ENCODE results near the gene COL23A1.
"Not testable (repeated sequence)": the region's sequence is repeated elsewhere in the genome, so short reads cannot be mapped to it uniquely, and the experiment has no call there.

COL23A1 gene

DNA sequence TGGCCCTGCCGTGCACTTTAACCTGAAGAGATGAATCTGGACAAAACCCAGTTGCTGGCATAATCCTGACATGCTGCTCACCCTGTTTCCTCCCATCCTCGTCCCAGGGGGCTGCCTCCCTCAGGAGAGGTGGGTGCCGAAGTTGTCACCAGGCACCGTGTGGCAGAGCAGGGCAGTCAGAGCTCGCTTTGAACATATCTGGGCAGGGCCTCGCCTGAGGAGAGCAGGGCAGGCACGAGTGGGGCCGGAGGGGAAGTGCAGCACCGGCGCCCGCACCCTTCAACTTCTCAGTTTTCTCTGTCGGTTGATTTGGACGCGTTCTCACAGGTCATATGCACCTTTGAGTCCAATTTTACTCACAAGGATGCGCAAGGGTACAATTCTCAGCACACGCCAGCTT lies 216.5 kb downstream of the COL23A1 start:
- no peak overlapping the region for H3K9ac ChIP-seq (ENCODE audit: low read length)
- H4K5ac ChIP-seq (ENCODE audit: low read length), result no peak overlapping the region
- no peak overlapping the region for H2BK15ac ChIP-seq (replicated peaks; ENCODE audit: low read depth)
- H3K36me3 ChIP-seq (ENCODE audit: control insufficient read depth, insufficient read depth, low read length), result no peaks in the 10 kb centered on the region
- no peak for DNase-seq
- no peak overlapping the region for H2AK5ac ChIP-seq (ENCODE audit: low read length)
- WGBS (ENCODE audit: extremely low coverage, insufficient coverage, low lambda C conversion rate), result no CpG with 5 or more reads among the region's 16 CpGs
- no peak overlapping the region for H3K18ac ChIP-seq (ENCODE audit: low read length)
- H2BK120ac ChIP-seq (ENCODE audit: low read depth, low read length), result no peak overlapping the region
- H3K4ac ChIP-seq (ENCODE audit: low read depth, low read length), result no peak overlapping the region
- H3K27me3 ChIP-seq (ENCODE audit: insufficient read depth, low read length, poor library complexity), result no peaks in the 10 kb centered on the region
- H3K23ac ChIP-seq (ENCODE audit: low read length), result no peak overlapping the region
- no peak overlapping the region for H2BK5ac ChIP-seq (ENCODE audit: low read length)
- H3K79me1 ChIP-seq (ENCODE audit: low read length), result no peaks in the 10 kb centered on the region
- H3K56ac ChIP-seq (ENCODE audit: low read length), result no peak overlapping the region
- H3K4me3 ChIP-seq (ENCODE audit: low read length), result no peak overlapping the region
- H4K8ac ChIP-seq (ENCODE audit: low read depth, low read length), result no peak overlapping the region
- no peak overlapping the region for H3K4me2 ChIP-seq (ENCODE audit: low read length)
- no peaks in the 10 kb centered on the region for H3K79me2 ChIP-seq (ENCODE audit: control insufficient read depth, insufficient read depth, low read length)
- no peak overlapping the region for H3K27ac ChIP-seq (ENCODE audit: low read depth, low read length)
- H3K4me1 ChIP-seq (ENCODE audit: control insufficient read depth, low read depth, low read length), result no peaks in the 10 kb centered on the region

DNA sequence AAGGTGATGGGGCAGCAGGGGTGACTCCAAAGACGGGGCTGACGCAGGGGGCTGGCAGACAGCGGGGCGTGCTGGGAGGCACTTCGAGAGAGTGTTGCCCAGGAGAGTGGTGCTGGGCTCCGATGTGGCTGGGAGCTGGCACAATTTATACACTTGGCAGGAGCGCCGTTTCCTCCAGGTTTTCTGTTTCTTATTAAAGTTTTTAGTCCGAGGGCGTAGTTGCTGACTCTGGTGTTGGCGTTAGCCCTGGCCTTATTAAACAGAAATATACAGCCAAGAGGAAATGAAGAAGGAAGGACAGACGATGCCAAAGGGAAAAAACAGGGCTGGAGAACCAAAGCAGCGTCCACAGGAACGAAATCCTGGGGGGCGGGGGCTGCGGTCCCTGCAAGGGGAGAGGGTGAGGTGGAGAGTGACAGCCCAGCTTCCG lies 218.0 kb downstream of the COL23A1 start:
- H3K36me3 ChIP-seq (ENCODE audit: control insufficient read depth, insufficient read depth, low read length), result no peaks in the 10 kb centered on the region
- DNase-seq, result no peak
- H2BK120ac ChIP-seq (ENCODE audit: low read depth, low read length), result no peak overlapping the region
- H3K79me2 ChIP-seq (ENCODE audit: control insufficient read depth, insufficient read depth, low read length), result no peaks in the 10 kb centered on the region
- no peak overlapping the region for H3K4me2 ChIP-seq (ENCODE audit: low read length)
- H2BK15ac ChIP-seq (replicated peaks; ENCODE audit: low read depth), result no peak overlapping the region
- H3K9ac ChIP-seq (ENCODE audit: low read length), result no peak overlapping the region
- no peak overlapping the region for H4K5ac ChIP-seq (ENCODE audit: low read length)
- no peak overlapping the region for H3K4me3 ChIP-seq (ENCODE audit: low read length)
- no peaks in the 10 kb centered on the region for H3K27me3 ChIP-seq (ENCODE audit: insufficient read depth, low read length, poor library complexity)
- H3K4me1 ChIP-seq (ENCODE audit: control insufficient read depth, low read depth, low read length), result no peaks in the 10 kb centered on the region
- H3K18ac ChIP-seq (ENCODE audit: low read length), result no peak overlapping the region
- H3K4ac ChIP-seq (ENCODE audit: low read depth, low read length), result no peak overlapping the region
- WGBS (ENCODE audit: extremely low coverage, insufficient coverage, low lambda C conversion rate), result no CpG with 5 or more reads among the region's 17 CpGs
- no peak overlapping the region for H3K56ac ChIP-seq (ENCODE audit: low read length)
- H3K27ac ChIP-seq (ENCODE audit: low read depth, low read length), result no peak overlapping the region
- H3K23ac ChIP-seq (ENCODE audit: low read length), result no peak overlapping the region
- no peak overlapping the region for H2AK5ac ChIP-seq (ENCODE audit: low read length)
- H2BK5ac ChIP-seq (ENCODE audit: low read length), result no peak overlapping the region
- no peaks in the 10 kb centered on the region for H3K79me1 ChIP-seq (ENCODE audit: low read length)
- H4K8ac ChIP-seq (ENCODE audit: low read depth, low read length), result no peak overlapping the region

DNA sequence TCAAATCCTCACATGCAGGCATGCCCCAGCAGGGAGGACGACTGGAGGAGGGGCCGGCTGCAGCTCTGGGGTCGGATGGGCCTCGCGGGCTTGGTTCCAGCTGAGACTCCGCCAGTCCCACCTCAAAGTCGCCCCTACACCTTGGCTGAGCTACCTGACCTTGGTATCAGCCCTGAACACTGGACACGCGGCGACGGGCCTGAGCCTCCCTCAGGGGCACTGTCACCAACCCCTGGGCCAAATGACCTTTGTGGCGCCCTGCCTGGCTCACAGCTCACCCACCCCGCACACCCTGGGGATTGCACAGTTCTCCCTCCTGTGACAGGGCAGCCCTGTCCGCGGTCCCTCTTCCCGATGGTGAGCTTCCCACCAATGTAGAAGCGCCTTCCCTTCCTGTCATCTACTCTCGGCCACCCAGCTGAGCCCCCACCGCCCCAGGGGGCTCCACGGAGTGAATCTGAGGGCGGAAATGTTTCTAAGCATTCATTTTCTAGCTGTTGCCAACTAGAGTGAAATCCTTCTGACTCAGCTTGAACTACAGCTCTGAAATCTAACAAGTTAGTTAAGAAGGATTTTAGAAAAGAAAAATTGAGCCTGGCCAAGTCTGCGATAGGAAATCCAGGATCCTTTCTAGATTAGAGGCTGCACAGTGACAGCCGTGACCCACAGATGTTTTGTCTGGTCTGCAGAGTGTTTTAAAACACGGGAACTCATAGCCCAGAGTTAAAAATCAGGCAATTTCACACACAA lies 218.7 kb downstream of the COL23A1 start:
- H4K8ac ChIP-seq (ENCODE audit: low read depth, low read length), result no peak overlapping the region
- no peak overlapping the region for H3K27ac ChIP-seq (ENCODE audit: low read depth, low read length)
- H4K5ac ChIP-seq (ENCODE audit: low read length), result no peak overlapping the region
- no peaks in the 10 kb centered on the region for H3K79me1 ChIP-seq (ENCODE audit: low read length)
- H3K36me3 ChIP-seq (ENCODE audit: control insufficient read depth, insufficient read depth, low read length), result no peaks in the 10 kb centered on the region
- no peak overlapping the region for H2BK15ac ChIP-seq (replicated peaks; ENCODE audit: low read depth)
- H2BK5ac ChIP-seq (ENCODE audit: low read length), result no peak overlapping the region
- no peaks in the 10 kb centered on the region for H3K27me3 ChIP-seq (ENCODE audit: insufficient read depth, low read length, poor library complexity)
- H3K79me2 ChIP-seq (ENCODE audit: control insufficient read depth, insufficient read depth, low read length), result no peaks in the 10 kb centered on the region
- WGBS (ENCODE audit: extremely low coverage, insufficient coverage, low lambda C conversion rate), result no CpG with 5 or more reads among the region's 24 CpGs
- no peaks in the 10 kb centered on the region for H3K4me1 ChIP-seq (ENCODE audit: control insufficient read depth, low read depth, low read length)
- no peak overlapping the region for H3K9ac ChIP-seq (ENCODE audit: low read length)
- no peak overlapping the region for H3K4me2 ChIP-seq (ENCODE audit: low read length)
- H3K4me3 ChIP-seq (ENCODE audit: low read length), result no peak overlapping the region
- H3K56ac ChIP-seq (ENCODE audit: low read length), result no peak overlapping the region
- no peak overlapping the region for H3K23ac ChIP-seq (ENCODE audit: low read length)
- no peak overlapping the region for H3K4ac ChIP-seq (ENCODE audit: low read depth, low read length)
- no peak overlapping the region for H2BK120ac ChIP-seq (ENCODE audit: low read depth, low read length)
- no peak overlapping the region for H3K18ac ChIP-seq (ENCODE audit: low read length)
- no peak for DNase-seq
- no peak overlapping the region for H2AK5ac ChIP-seq (ENCODE audit: low read length)

DNA sequence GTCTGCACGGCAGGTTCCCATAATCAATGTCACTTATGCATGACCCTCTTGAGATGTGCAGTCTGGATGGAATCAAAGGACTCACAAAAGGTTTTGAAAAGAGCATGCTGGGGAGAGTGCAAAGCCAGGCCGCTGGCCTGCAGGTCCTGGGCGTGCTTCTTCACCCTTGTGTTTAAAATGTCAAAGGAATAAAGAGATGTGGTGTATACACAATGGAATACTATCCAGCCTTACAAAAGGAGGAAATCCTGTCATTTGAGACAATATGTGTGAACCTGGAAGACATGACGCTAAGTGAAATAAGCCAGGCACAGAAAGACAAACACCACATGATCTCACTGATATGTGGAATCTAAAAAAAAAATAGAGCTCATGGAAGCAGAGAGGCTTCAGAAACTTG lies 220.1 kb downstream of the COL23A1 start:
- H3K9ac ChIP-seq (ENCODE audit: low read length), result no peak overlapping the region
- no peaks in the 10 kb centered on the region for H3K79me1 ChIP-seq (ENCODE audit: low read length)
- no peak overlapping the region for H3K4me2 ChIP-seq (ENCODE audit: low read length)
- no peak overlapping the region for H3K4me3 ChIP-seq (ENCODE audit: low read length)
- H4K8ac ChIP-seq (ENCODE audit: low read depth, low read length), result no peak overlapping the region
- H3K36me3 ChIP-seq (ENCODE audit: control insufficient read depth, insufficient read depth, low read length), result no peaks in the 10 kb centered on the region
- H2BK15ac ChIP-seq (replicated peaks; ENCODE audit: low read depth), result no peak overlapping the region
- H4K5ac ChIP-seq (ENCODE audit: low read length), result no peak overlapping the region
- H2AK5ac ChIP-seq (ENCODE audit: low read length), result no peak overlapping the region
- H3K4ac ChIP-seq (ENCODE audit: low read depth, low read length), result no peak overlapping the region
- H3K56ac ChIP-seq (ENCODE audit: low read length), result no peak overlapping the region
- H2BK5ac ChIP-seq (ENCODE audit: low read length), result no peak overlapping the region
- no peaks in the 10 kb centered on the region for H3K27me3 ChIP-seq (ENCODE audit: insufficient read depth, low read length, poor library complexity)
- no peaks in the 10 kb centered on the region for H3K4me1 ChIP-seq (ENCODE audit: control insufficient read depth, low read depth, low read length)
- DNase-seq, result no peak
- no peak overlapping the region for H3K27ac ChIP-seq (ENCODE audit: low read depth, low read length)
- no CpG with 5 or more reads among the region's 4 CpGs for WGBS (ENCODE audit: extremely low coverage, insufficient coverage, low lambda C conversion rate)
- H3K18ac ChIP-seq (ENCODE audit: low read length), result no peak overlapping the region
- H3K23ac ChIP-seq (ENCODE audit: low read length), result no peak overlapping the region
- no peak overlapping the region for H2BK120ac ChIP-seq (ENCODE audit: low read depth, low read length)
- no peaks in the 10 kb centered on the region for H3K79me2 ChIP-seq (ENCODE audit: control insufficient read depth, insufficient read depth, low read length)

DNA sequence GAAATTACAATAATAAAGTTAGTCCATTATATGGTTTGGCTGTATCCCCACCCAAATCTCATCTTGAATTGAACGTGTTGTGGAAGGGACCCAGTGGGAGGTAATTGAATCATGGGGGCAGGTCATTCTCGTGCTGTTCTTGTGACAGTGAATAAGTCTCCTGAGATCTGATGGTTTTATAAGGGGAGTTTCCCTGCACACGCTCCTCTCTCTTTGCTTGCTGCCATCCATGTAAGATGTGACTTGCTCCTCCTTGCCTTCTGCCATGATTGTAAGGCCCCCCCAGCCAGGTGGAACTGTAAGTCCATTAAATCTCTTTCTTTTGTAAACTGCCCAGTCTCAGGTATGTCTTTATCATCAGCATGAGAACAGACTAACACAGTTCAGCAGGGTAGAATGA lies 220.7 kb downstream of the COL23A1 start:
- not testable (repeated sequence) for H4K8ac ChIP-seq (ENCODE audit: low read depth, low read length); H3K36me3 ChIP-seq (ENCODE audit: control insufficient read depth, insufficient read depth, low read length); H3K79me1 ChIP-seq (ENCODE audit: low read length); H3K27me3 ChIP-seq (ENCODE audit: insufficient read depth, low read length, poor library complexity); H3K18ac ChIP-seq (ENCODE audit: low read length); H3K4ac ChIP-seq (ENCODE audit: low read depth, low read length); H3K27ac ChIP-seq (ENCODE audit: low read depth, low read length); H3K56ac ChIP-seq (ENCODE audit: low read length); H3K9ac ChIP-seq (ENCODE audit: low read length); H3K79me2 ChIP-seq (ENCODE audit: control insufficient read depth, insufficient read depth, low read length); H3K4me1 ChIP-seq (ENCODE audit: control insufficient read depth, low read depth, low read length); H2BK15ac ChIP-seq (replicated peaks; ENCODE audit: low read depth); H2BK120ac ChIP-seq (ENCODE audit: low read depth, low read length); H3K4me3 ChIP-seq (ENCODE audit: low read length); H3K4me2 ChIP-seq (ENCODE audit: low read length); H4K5ac ChIP-seq (ENCODE audit: low read length); DNase-seq; H2BK5ac ChIP-seq (ENCODE audit: low read length); H3K23ac ChIP-seq (ENCODE audit: low read length); H2AK5ac ChIP-seq (ENCODE audit: low read length)
- WGBS (ENCODE audit: extremely low coverage, insufficient coverage, low lambda C conversion rate), result no CpG with 5 or more reads among the region's 3 CpGs

DNA sequence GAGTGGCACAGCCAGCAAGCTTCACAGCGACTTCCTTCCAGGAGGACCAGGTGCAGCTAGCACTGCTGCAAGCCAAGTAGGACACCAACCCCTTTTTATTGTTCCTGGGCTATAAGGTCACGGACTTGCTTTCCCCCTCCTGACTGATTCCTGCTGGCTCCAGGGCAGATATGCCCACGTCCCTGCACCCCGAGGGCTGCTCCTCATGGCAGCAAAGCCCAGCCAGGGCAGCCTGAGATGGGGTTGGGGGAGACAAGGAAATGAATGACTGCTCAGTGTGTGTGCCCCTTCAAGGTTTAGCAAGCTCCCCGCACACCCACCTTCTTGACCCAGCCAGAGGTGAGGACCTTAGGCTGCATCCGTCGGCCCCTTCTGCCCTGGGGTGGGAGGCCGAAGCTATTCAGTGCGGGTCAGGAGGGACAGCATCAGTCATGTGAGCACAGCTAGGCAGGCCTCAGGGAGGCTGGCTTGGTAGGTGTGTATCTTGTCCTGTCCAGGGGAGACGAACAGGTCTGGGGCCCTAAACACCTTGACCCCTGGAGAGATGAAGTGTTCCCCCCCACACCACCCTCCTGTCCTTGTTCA lies 221.4 kb downstream of the COL23A1 start:
- Histone ChIP-seq H2AK5ac (ENCODE audit: low read length) (no peak overlapping the region), H3K79me1 (ENCODE audit: low read length) (no peaks in the 10 kb centered on the region), H2BK5ac (ENCODE audit: low read length) (no peak overlapping the region), H3K4me2 (ENCODE audit: low read length) (no peak overlapping the region), H3K79me2 (ENCODE audit: control insufficient read depth, insufficient read depth, low read length) (no peaks in the 10 kb centered on the region), H3K23ac (ENCODE audit: low read length) (no peak overlapping the region), H3K56ac (ENCODE audit: low read length) (no peak overlapping the region), H3K18ac (ENCODE audit: low read length) (no peak overlapping the region), H2BK120ac (ENCODE audit: low read depth, low read length) (no peak overlapping the region), H3K27me3 (ENCODE audit: insufficient read depth, low read length, poor library complexity) (no peaks in the 10 kb centered on the region), H4K5ac (ENCODE audit: low read length) (no peak overlapping the region), H3K27ac (ENCODE audit: low read depth, low read length) (no peak overlapping the region), H3K4ac (ENCODE audit: low read depth, low read length) (no peak overlapping the region), H3K4me3 (ENCODE audit: low read length) (no peak overlapping the region), H4K8ac (ENCODE audit: low read depth, low read length) (no peak overlapping the region), H3K9ac (ENCODE audit: low read length) (no peak overlapping the region), H3K4me1 (ENCODE audit: control insufficient read depth, low read depth, low read length) (no peaks in the 10 kb centered on the region), H3K36me3 (ENCODE audit: control insufficient read depth, insufficient read depth, low read length) (no peaks in the 10 kb centered on the region), H2BK15ac (replicated peaks; ENCODE audit: low read depth) (no peak overlapping the region)
- no CpG with 5 or more reads among the region's 10 CpGs for WGBS (ENCODE audit: extremely low coverage, insufficient coverage, low lambda C conversion rate)
- no peak for DNase-seq

All from mesendoderm (in vitro differentiated cells).